ENCODE data around the gene RNF114.
"Not testable (repeated sequence)": the region's sequence is repeated elsewhere in the genome, so short reads cannot be mapped to it uniquely, and the experiment has no call there.

The RNF114 gene

GRCh38 chr20:49936153-49937026, at the start of gene RNF114:
Gene RNF114, plus strand, starts transcription at chr20:49936397. Its CDS starts 16 bp downstream, at chr20:49936413.
- peak; percentile 91 for ATAC-seq
- peak; percentile 95 for DNase-seq

GRCh38 chr20:49886571-49887213, 49.5 kb upstream of the RNF114 start:
- DNase-seq (no peak), ATAC-seq (no peak)

GRCh38 chr20:49887251-49888211, 48.7 kb upstream of the RNF114 start:
- no peak for ATAC-seq
- DNase-seq = no peak

- peak; percentile 66 for DNase-seq
These were observed 47.8 kb upstream of the RNF114 start for GRCh38 chr20:49888212-49889000.

GRCh38 chr20:49889001-49889934, 46.9 kb upstream of the RNF114 start:
- DNase-seq (no peak), ATAC-seq (no peak)

More at GRCh38 chr20:49888212-49889000, 47.8 kb upstream of the RNF114 start:
- peak; percentile 29 for ATAC-seq

- ATAC-seq (no peak), DNase-seq (no peak)
These were observed 46.3 kb upstream of the RNF114 start for GRCh38 chr20:49889935-49890333.

GRCh38 chr20:49890471-49891361, 45.5 kb upstream of the RNF114 start:
- ATAC-seq = no peak
- DNase-seq = no peak

GRCh38 chr20:49891476-49892110, 44.6 kb upstream of the RNF114 start:
- DNase-seq (no peak), ATAC-seq (no peak)

- ATAC-seq (no peak), DNase-seq (no peak)
These were observed 43.9 kb upstream of the RNF114 start for GRCh38 chr20:49892260-49892659.

GRCh38 chr20:49892817-49893216, 43.4 kb upstream of the RNF114 start:
- ATAC-seq = no peak

GRCh38 chr20:49893242-49894072, 42.7 kb upstream of the RNF114 start:
- ATAC-seq = peak; percentile 93
- peak; percentile 69 for DNase-seq

More at GRCh38 chr20:49892817-49893216, 43.4 kb upstream of the RNF114 start:
- no peak for DNase-seq

- peak; percentile 40 for DNase-seq
- ATAC-seq = peak; percentile 69
These were observed 42.1 kb upstream of the RNF114 start for GRCh38 chr20:49894073-49894470.

GRCh38 chr20:49895474-49896093, 40.6 kb upstream of the RNF114 start:
- not testable (repeated sequence) for DNase-seq, ATAC-seq

GRCh38 chr20:49896204-49896603, 40.0 kb upstream of the RNF114 start:
- DNase-seq (no peak), ATAC-seq (no peak)

- DNase-seq (no peak), ATAC-seq (no peak)
These were observed 36.4 kb upstream of the RNF114 start for GRCh38 chr20:49899541-49900383.

- ATAC-seq = no peak
- DNase-seq = no peak
These were observed 34.6 kb upstream of the RNF114 start for GRCh38 chr20:49901588-49901987.

Data from stimulated activated naive CD8-positive, alpha-beta T cell treated with anti-CD3 and anti-CD28 coated beads, Interleukin-15, Interleukin-2, amounts not matched to agents 100 U/mL and 50 U/mL, for 24 hours (primary cell).